Stimulated activated CD8-positive, alpha-beta memory T cell treated with anti-CD3 and anti-CD28 coated beads, Interleukin-12 subunit alpha, Interleukin-12 subunit beta, amount 100 ng/mL, for 24 hours (primary cell): ENCODE data around the gene ROPN1L.

ENCODE experiments used
- DNase-seq: peaks from one replicate; pipeline ENCODE4 v3.0.0-alpha.2; 2020; ENCODE audit errors: extremely low read depth

ROPN1L gene

DNA sequence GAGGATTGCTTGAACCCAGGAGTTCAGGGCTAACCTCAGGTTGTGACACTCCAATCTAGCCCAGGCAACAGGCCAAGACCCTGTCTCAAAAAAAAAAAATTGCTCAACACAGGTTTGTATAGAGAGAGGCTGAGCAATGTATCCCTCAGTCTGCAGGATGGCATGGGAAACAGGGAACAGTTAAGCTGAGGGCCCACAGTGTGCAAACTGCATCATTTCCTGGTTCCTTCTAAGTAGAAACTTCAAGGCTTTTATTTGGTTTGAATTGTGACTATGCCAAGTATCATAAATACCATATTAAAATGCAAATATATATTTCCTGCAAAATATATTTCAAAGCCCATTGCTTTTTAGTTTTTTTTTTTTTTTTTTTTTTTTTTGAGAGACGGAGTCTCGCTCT is 13.7 kb upstream of the ROPN1L start:
- no peak for DNase-seq

DNA sequence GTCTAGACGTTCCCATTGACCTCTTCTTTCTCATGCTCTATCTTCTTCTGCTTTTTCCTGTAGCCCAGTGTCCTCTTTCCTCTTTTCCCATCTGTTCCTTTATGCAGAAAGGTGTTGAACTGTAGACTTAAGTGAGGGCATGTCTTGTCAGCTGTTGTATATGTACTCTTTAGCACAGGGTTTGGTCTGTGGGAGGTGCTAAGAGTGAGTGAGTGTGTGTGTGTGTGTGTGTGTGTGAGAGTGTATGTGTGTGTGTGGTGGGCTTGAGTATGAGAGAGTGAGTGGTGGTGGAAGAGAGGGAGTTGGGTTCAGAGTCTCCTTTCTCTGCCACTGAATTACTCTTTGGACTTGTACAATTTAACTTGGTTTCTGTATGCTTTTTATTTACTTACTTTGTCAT is 10.3 kb upstream of the ROPN1L start:
- DNase-seq: no peak

DNA sequence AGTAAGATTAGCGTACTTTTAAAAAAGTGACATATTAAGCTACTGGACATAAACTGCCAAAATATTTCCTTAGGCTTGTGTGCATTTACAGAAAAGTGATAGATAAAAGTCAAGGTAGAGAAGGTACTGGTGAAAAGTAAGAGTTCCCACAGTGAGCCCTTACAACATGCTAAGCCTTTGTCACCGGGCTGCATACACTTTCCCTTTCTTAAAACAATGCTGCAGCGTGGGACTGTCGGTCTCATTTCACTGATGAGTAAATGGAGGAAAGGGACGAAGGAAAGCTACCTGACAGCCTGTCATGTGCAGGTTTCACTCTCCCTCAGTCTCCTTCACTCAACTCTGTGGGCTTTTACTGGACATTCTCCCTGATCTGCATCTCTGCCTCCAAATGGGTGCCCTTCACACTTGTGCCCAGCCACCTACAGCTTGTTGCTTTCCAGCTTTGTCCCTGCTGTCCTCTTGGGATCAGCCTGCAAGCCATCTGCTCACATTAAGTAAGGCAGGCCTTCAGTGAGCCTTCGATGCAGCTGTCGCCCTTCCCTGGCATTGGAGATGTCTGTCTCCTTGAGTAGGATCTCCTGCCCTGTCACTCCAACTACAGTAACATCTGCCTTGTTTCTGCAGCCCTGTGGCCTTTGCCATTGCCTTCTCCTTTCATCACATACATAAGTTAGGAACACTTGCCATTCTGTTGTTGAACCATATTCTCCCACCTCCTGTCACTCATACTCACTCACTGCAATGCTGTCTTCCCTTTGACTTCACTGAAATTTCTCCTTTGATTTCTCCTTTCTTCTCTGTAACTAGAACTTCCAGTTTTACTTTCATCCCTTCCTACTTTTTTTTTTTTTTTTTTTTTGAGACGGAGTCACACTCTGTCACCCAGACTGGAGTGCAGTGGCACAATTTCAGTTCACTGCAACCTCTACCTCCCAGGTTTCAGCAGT is 9.3 kb upstream of the ROPN1L start:
- DNase-seq: no peak

DNA sequence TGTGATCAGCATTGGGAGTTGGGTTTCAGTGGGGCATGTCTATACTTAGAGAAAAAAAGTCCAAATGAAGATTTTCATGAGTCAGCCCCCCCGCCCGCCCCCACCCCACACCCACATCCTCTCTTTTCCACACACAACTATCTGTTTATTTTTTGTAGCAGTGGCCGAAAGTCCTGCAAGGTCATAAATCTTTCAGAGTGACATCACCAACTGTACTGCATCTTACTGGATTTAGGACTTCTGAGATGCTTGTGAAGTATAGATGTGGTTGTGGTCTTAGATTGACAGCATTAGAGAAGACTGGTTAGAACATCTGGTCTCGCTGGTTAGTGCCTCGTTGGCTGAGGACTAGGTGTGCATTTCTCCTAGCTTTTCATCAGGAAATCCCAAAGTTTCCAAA is 7.3 kb upstream of the ROPN1L start:
- no peak for DNase-seq

DNA sequence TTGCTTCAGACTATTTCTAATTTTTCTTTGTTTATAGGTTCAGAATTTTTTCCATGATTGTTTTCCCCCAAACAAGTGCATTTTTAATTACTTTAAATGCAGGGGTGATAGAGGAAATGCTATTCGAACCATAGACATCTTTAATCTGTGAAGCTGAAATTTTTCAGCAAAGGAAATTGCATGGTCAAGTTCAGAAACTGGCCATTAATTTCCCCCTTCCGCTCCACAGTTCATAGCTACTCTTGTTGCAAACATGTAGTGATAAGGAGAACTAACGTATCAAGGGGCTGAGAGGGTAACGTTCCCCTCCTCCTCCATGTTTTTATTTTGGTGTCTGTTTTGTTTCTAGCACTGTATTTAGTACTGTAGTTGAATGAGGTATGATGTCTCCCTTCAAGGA is 3.4 kb upstream of the ROPN1L start:
- DNase-seq: no peak

DNA sequence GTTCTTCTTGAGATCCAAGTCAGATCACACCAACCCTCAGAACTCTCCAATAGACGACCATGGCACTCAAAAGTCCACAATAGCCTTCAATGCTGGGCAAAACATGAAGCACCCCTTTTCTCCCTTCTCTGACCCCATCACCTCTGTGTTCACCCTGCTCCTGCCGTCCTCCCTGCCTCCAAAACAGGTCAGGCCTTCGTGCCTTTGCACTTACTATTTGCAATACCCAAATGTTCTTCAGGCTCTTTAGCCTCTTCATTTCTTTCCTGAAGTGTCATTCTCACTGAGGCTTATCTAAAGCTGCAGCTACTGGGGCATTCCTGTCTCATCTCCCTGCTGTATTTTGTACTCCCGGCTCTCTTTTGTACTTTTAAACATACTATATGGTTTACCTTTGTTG is 2.0 kb upstream of the ROPN1L start:
- DNase-seq: no peak

DNA sequence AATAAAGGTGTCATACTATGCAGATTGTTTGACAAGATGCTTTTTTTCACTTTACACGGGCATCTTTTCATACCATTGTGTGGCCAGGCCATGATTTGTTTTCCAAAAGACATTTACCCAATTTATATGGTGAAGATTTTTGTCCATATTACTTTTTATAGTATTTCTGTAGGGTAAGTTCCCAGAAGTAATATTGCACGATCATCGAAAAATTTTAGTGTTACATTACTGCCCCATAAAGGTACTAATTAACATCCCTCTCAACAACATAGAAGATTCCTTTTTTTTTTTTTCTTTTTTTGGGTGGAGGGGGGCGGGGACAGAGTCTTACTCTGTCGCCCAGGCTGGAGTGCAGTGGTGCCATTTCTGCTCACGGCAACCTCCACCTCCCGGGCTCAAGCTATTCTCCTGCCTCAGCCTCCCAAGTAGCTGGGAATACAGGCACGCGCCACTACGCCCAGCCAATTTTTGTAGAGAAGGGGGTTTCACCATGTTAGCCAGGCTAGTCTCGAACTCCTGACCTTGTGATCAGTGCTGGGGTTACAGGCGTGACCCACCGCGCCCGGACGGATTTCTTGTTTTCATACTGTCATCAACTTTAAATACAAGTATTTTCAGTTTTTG is 1.2 kb upstream of the ROPN1L start:
- no peak for DNase-seq

DNA sequence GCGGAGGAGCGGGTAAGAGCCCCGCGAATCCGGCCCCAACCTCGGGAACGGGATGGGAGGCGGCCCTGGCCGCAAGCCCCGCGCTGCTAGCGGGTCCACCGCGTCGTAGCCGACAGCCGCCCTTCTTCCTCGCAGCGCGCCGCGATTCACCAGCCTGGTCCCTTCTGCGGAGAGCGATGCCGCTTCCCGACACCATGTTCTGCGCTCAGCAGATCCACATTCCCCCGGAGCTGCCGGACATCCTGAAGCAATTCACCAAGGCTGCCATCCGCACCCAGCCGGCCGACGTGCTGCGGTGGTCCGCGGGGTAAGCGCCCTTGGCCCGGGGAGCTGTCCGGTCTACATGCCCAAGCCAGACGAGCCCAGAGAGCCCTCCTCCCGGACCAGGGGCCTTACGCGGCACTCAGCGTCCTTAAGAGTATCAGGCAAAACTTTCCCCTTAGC is 335 bp downstream of the ROPN1L start:
- DNase-seq: no peak

DNA sequence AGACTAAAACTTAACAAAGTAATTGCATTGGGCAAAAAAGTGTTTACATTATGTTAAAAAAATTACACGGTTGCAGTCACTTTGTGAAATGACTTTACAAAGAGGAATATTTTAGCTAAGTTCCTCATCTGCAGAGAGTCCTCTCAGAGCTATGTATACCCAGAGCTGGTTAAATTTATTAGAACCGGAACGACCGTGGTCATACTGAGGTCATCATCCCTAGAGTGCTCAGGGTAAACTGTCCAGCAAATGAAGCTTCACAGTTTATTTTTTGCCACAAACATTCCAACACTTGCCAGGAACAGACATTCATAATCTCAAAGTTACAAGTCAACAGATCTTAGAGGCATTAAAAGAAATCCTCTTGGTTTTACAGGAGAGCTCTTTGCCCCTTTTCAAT is 897 bp downstream of the ROPN1L start:
- no peak for DNase-seq

DNA sequence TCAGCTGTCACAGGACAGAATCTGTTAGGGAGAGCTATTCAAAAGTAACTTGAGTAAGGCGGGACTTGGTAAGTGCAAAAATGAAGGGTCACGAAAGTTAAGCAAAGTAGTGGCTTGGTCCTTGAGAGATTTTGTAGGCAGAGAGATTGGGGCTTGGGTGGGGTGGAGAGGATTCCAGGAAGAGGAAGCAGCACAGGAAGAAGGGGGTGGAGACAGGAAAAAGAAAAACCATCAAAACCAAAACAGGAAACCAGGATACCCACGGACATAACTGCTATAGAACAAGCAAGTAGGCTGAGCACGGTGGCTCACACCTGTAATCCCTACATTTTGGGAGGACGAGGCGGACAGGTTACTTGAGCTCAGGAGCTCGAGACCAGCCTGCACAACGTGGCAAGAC is 3.7 kb downstream of the ROPN1L start:
- DNase-seq: no peak

DNA sequence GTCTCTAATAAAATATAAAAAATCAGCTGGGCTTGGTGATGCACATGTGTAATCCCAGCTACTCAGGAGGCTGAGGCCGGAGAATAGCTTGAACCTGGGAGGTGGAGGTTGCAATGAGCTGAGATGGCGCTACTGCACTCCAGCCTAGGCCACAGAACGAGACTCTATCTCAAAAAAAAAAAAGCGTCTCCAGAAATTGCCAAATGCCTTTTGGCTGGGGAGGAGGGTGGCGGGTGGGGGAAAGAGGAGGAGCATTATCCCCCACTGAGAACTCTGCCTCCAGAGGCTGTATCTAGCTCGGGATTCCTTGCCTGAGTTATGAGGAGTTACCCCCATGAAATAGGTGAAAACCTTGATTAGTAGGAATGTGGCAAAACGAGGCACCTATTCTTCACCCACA is 4.8 kb downstream of the ROPN1L start:
- DNase-seq: no peak

DNA sequence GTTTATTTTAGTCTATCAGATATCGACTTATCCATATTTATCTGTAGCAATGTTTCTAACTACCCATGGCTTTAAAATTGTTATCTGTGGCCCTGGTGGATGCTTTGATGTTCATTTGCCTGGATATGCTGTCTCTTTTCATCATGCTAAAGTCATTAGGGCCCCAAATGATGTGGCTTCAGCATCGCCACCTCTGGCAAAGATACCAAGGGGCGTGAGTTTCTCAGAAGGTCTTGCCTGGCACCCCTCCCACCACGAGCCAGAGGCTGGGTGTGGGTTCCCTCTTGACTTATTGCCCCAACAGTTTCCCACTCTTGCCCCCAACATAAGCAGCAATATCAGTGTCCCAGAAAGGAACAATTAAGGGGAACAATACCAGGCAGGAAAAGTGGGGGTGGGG is 5.4 kb downstream of the ROPN1L start:
- no peak for DNase-seq

DNA sequence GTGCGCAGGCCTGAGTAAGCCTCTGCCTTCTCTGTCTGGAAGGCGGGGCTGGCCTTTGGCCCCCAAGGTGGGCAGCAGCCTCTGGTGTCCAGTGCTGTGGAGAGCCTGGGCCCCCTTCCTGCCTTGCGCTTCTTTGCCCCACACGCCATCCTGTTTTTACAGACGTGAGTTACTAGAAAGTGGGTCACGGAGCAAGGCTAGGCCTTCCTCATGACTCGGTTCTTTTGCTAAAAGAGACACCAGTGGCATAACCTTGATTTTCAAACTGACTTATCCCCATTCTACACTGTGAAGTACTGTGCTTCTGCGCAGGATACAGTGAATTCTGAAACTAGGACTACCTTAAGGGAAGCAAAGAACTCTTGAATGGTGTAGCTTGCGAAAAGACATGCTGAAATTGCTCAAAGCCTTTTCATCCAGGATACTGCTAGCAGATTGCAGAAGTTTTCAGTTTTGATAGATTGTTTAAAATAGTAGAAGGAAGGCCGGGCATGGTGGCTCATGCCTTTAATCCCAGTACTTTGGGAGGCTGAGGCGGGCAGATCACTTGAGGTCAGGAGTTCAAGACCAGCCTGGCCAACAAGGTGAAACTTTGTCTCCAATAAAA is 7.2 kb downstream of the ROPN1L start:
- no peak for DNase-seq

DNA sequence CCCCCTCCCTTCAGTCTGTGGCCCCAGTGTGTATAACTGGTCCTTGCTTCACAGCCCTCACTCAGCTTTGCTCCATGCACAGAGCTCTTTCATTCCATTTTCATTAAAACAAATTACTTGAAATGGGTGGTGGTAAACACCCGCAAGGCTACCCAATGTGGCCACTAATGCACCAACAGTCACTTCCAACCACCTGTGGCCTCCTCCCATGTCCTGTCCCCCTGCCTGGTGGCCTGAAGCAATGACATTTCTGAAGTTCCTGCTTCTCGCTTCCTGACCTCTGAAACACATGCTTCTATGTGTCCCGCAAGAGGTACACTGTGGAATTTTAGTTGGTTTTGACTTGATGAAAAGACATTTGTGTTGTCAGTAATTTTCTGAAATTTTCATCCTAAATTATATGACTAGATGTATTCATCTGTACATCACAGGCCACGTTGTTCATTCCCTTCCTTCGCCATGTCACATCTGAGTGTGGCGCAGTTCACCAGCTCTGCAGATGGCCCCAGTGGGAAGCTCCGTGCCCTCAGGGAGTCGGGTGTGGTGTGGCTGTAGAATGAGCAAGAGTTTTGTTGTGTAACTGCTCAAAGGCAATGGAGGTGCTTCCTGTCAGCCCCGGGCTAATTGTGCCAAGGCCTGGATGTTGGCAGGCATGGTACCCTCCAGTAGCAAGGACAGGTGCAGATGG is 9.6 kb downstream of the ROPN1L start:
- no peak for DNase-seq

DNA sequence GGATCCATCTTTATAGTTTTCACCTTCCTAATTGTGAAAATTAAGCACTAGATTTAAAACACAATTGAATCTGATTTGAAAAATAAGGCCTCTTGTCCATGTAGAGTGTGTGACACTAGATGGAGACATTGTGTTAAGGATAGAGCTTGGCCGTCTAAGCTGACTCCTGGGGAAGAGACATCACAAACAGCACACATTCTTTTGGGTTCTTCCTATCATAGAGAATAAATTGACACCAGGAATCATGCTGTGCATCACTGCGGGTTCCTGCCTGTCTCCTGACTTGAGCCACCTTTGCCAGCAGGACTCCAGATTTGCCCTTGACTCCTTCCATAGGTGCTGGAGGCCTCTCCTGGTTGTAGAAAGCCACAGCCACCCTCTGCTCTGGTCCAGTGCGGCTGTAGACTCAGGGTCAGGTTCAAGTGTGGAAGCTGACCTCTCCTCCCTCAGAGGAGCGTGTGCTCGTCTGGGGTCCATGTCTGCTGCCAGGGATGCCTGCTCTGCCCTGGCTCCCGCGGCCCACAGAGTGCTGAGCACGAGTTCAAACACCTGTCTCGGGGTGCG is 11.2 kb downstream of the ROPN1L start:
- no peak for DNase-seq

DNA sequence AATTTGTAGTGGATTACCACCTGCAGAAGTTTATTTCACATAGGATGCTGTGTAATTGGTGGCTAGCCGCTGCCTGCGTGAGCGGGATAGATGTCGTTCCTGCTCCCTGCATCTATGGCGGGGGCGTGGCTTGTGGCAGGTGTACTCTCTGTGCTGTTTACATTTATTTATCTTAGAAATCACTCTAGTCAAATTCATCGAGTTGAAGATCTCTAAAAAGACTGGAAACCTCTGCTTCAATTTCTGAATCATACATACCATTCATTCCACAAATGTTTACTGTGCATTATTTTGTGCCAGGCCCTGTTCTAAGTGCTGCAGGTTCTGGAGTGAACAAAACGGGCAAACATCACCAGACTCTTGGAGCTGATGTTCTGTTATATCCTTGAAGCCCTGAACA is 11.9 kb downstream of the ROPN1L start:
- no peak for DNase-seq

DNA sequence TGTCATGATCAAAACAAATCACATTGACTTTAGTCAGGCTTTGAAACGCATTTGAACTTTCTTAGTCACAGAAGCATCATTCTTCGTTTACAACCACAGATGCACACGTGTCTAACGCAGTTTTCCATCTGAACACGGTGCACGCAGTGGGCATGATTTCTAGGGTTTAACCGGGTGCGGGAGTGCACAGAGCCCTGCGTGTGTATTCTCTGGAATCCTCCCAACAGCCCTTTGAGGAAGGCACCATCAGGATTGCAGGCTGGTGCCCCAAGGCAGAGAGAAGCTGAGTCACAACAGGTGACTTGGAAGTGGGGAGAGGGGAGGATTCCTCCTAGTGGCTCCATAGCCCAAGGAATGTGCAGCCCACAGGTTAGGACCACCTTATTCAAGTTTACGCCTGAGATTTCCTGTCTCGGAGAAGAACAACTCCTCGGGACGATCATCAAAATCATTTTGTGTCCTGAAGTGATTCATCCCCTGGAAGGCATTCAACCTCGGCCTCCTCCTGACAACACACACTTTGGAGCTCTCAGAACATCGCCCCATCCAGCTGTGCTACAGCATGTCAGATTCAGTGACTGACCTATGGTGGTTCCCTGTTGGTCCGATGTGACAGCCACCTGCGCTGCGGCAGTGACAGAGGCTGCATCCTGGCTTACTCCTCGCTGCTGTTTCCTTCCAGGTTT is 13.1 kb downstream of the ROPN1L start:
- no peak for DNase-seq

DNA sequence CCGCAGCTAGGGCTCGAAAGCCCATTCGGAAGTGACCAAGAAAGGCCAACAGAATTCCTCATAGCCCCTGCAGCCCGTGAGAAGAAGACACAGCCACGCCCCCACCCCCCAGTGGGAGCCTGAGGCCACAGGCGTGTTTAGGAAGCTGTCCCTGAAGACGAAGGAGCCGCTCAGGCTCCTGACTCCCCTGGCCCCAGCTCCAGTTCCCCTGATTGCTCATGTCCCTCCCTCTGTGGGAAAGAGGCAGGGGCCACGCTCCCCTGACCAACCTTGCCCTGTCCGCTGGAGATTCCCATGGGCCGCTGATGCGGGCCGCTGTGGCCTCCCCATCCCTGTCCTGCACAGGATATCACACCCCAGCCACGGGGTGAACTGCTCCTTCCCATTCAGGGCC is 13.6 kb downstream of the ROPN1L start:
- no peak for DNase-seq

DNA sequence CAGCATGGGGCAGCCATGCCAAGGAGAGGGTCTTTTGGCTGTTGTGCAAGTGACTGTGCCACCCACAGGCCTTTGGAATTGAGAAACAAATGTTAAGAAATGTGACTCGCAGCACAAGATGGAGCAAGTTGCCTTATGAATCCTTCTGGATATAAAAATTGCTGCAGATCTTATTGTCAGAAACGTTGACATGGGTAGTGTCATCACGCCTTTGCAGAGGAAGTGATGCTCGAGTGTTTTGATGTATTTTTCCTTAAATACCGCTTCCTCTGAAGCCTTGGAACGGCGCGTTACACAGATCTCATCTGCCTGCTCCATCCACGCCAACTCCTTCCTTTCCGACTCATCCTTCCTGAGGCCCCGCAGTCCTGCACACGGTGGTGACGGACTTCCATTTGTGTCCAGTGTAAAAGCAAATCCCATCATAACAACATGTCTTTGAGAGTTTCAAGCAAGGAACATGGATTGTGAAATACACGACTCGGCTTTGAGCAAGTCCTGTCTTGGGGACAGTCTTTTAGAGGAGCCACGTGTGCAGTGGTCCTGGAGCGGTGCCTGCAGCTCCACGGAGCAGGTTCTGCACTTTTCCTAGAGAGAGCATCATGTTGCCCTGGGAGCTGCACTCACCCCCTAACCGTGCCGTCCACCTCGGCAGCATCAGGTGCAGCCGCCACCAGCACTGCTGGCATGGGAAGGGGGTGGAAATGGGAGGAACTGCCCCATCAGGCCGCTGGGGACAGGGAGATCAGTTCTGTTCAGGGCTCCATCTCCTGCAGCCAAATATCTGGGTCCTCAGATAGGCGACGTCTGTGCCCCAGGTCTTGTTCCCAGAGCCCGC is 15.1 kb downstream of the ROPN1L start:
- DNase-seq: no peak
